Renal cortex interstitium (tissue), 11 donors: ENCODE measurements around the gene KCNJ6. TPM values are rescaled to one million over a fixed set of nuclear protein-coding genes. Genes with fewer than 3 reads are reported as not detected.
"Not testable (repeated sequence)": the region's sequence is repeated elsewhere in the genome, so short reads cannot be mapped to it uniquely, and the experiment has no call there.

ENCODE experiments used
- DNase-seq, 11 donors: peaks; one replicate each; pipeline ENCODE4 v3.0.0-alpha.2; 2013; ENCODE audit warnings: low read depth in 9 of 11, low spot score in 4 of 11; ENCODE audit errors: extremely low read depth in 1 of 11
- polyA plus RNA-seq, 3 donors: library from polyadenylated mRNA; unstranded; fragments of 120-200 nt; gene quantifications; one replicate each; pipeline ENCODE4 v1.2.1, GENCODE V29; 2013; ENCODE audit not compliant: insufficient read length in 3 of 3

The KCNJ6 gene
- polyA plus RNA-seq, 3 donors, result 0.26 to 0.29 (median 0.28) TPM

DNA sequence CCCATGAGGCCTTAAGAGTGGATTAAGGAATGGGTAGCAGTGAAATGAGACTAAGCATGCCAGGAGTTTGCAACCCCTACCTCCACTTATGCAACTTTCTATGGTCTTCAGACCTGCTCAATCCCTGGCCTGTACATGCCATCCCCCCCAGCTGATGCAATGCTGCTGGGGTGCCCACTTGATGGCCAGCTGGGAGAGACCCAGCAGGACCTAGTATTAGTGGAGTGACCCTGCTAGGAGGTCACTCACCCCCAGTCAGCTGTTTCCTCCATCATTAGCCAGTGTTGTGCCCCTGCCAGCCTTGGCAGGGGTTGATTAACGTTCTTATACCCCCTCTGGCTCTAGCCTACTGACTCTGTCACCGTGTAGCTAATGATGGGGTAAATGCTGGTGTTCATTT lies 313.1 kb downstream of the KCNJ6 start:
- no peak for DNase-seq

DNA sequence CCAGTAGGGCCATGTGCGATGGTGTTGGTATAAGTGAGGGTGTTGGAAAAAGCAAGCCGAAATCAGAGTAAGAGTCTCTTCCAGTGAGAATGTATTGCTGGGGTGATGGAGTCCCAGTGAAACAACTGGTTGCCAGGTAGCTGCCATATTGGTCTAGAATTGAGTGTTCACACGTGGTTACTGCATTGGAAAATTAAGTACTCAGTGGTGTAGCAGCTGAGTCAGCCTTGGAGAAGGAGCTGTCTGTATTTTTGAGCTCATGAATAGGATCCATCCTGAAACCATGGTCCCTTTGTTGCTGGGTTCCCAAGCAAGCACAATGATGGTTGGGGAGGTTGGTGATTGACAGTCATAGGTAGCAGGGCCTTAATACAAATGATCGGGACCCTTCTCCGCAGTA lies 314.3 kb downstream of the KCNJ6 start:
- DNase-seq, result no peak

DNA sequence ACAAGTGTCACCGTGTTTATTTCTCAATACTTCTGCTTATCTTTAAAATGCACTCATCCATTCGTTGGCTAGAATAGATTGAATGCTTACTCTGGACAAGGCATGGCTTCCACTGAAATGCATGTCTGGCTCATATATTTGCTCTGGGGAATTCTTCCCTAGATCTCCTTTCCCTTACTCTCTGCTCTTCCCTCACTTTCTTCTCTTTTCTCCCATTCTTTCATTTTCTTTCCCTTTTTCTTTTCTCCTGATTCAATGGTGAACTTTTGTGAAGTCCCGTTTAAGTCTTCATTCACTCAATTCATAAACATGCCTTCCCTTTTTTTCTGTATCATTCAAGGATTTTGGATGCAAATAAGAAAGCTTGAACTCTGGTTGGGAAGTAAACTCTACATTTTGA lies 315.2 kb downstream of the KCNJ6 start:
- no peak for DNase-seq

GRCh38 chr21:37595944-37596343 lies 320.3 kb downstream of the KCNJ6 start:
- DNase-seq, result no peak

DNA sequence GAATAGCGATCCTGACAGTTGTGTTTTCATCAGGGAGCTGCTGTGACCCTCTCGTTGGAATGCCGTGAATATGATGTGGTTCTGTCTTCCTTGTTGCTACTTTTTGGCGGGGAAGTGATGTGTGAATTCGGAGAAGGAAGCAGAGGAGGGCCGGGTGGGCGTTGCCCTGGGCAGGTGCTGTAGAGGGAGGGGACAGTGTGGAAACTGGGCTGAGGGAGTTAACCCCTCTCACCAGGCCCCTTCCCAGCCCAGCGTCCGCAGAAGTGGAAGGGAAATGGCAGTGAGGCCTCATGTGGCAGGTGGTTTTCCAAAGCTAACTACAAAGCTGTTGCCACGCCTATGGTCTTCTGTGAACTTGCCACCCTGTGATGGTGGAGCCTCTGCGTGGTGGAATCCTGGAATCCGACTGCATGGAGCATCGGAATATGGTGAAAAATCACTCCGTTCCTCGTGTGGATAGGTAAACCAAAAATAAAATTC lies 321.7 kb downstream of the KCNJ6 start:
- DNase-seq, result no peak

GRCh38 chr21:37593740-37594471 lies 322.4 kb downstream of the KCNJ6 start:
- DNase-seq, result no peak

DNA sequence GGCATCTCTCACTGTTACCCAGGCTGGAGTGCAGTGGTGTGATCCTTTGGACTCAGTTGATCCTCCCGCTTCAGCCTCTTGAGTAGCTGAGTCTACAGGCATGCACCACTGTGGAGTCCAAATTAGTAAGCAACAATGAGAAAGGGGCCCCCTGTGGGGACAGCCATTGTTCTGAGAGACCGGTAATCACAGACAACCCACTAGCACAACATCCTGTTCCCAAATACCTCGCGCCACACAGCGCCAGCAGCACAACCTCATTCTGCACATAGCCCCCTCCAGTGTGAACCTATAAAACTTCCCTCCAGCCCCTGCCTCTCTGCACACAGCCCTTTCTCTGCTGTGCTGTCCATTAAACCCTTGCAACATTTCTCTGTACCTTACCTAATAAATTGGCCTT lies 323.2 kb downstream of the KCNJ6 start:
- DNase-seq, result no peak

DNA sequence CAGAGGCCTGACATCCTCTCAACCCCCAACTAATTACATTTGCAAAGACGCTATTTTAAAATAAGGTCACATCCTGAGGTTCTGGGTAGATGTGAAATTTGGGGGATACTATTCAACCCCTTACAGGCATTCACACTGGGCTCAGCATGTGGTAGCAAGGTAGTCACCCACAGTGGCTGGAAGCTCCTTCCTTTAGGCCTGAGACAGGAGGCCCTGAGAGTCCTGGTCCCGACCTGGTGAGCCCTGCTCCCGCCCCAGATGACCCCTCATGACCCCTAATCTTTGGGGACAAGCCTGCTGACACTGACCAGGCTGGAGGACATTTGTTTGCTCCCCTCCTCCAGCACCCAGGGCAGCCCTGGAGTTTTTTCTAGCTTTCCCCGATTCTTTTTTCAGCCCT lies 323.8 kb downstream of the KCNJ6 start:
- no peak for DNase-seq

DNA sequence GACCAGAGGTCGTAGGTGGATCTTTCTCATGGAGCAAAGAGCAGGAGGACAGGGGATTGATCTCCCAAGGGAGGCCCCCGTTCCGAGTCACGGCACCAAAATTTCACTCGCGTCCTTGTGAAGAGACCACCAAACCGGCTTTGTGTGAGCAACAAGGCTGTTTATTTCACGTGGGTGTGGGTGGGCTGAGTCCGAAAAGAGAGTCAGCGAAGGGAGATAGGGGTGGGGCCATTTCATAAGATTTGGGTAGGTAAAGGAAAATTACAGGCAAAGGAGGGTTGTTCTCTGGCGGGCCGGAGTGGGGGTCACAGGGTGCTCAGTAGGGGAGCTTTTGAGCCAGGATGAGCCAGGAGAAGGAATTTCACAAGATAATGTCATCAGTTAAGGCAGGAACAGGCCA lies 324.3 kb downstream of the KCNJ6 start:
- not testable (repeated sequence) for DNase-seq

- DNase-seq, result not testable (repeated sequence)
Measured at GRCh38 chr21:37590836-37591235, 325.4 kb downstream of the KCNJ6 start.

- DNase-seq, result not testable (repeated sequence)
Measured at GRCh38 chr21:37588644-37589043, 327.6 kb downstream of the KCNJ6 start.

DNA sequence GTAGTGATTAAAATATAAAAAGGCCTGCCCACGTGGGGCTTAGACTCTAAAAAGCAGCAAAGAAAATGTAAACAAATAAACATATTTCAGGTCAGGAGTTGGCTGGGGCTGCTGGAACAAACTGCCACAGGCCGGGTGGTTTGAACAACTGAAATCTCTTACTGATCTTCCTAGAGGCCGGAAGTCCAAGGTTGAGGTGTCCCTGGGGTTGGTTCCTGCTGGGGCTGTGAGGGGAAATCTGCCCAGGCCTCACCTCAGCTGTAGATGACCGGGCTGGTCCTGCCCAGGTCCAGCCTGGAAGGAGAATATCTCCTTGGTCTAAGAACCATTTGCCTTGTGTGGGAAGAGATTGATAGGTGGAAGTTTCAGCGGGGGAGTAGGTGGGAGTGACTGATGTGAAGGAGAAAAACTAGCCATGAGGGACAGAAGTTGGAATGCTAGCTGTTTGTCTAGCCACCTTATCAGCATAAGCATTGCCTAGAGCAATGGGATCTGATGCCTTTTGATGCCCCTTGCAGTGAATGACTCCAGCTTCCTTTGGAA lies 328.6 kb downstream of the KCNJ6 start:
- no peak for DNase-seq

DNA sequence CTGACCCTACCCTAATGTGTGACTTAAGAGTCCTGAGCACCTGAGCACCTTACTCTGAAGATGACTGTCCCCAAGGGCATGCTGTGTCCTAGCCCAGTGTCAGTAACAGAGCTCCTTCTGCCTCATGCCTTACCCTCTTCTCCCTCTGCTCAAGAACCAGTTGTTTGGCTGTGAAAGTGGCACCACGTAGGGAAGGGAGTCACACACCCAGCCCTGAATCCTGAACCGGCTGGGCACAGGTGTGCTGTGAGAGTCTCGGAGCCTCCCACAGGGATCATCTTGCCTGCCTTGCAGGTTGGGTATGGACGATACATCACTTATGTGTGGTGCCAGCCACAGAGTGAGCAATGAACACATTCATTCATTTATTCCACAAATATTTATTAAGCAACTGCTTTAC lies 329.1 kb downstream of the KCNJ6 start:
- no peak for DNase-seq

DNA sequence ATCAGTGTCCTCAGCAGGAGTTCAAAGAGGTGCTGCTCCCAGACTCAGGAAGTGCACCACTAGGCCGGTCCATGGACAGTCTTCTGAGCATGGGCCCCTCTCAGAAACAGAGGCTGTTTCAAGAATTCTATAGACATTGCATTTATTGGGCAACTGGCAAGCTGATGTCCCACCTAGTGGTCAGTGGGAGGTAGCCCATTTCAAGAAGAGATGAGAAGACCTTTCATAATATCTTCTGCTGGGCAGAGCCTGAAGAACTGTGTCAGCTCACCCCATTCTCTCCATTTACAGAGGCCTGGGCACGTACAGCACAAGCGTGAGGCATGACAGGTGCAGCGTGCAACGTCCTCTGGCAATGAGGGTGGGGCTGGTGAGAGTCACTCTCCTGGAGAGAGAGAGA lies 333.7 kb downstream of the KCNJ6 start:
- peak in 4 of 11 donors; percentile 15 to 46 (median 36) for DNase-seq

GRCh38 chr21:37580666-37581065 lies 335.6 kb downstream of the KCNJ6 start:
- no peak for DNase-seq

- DNase-seq, result no peak
Measured at GRCh38 chr21:37579356-37579755, 336.9 kb downstream of the KCNJ6 start.

GRCh38 chr21:37578471-37579126 lies 337.7 kb downstream of the KCNJ6 start:
- DNase-seq, result no peak

DNA sequence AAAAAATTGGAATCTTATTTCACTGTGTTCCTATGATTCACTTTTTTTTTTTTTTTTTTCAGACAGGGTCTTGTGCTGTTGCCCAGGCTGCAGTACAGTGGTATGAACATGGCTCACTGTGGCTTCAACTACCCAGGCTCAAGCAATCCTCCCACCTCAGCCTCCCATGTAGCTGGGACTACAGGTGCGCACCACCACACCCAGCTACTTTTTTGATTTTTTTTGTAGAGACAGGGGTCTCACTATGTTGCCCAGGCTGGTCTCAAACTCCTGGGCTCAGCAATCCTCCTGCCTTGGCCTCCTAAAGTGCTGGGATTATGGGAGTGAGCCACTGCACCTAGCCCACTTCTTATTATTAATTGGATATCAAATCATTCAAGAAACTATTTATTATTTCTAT lies 339.3 kb downstream of the KCNJ6 start:
- not testable (repeated sequence) for DNase-seq

GRCh38 chr21:37575580-37575979 lies 340.7 kb downstream of the KCNJ6 start:
- no peak for DNase-seq

GRCh38 chr21:37574751-37575150 lies 341.5 kb downstream of the KCNJ6 start:
- DNase-seq, result no peak
